HG03108 (cell line): Measurements from ENCODE around the gene ANKDD1A.

Experiments used
- ATAC-seq: cut with Tn5 transposase; IDR thresholded peaks from one replicate; pipeline ENCODE4 v1.9.1; 2021; ENCODE audit warnings: moderate library complexity; ENCODE audit not compliant: unreplicated experiment

ANKDD1A gene

GRCh38 chr15:64959128-64959527 lies 47.4 kb downstream of the ANKDD1A start:
- ATAC-seq: no peak

DNA sequence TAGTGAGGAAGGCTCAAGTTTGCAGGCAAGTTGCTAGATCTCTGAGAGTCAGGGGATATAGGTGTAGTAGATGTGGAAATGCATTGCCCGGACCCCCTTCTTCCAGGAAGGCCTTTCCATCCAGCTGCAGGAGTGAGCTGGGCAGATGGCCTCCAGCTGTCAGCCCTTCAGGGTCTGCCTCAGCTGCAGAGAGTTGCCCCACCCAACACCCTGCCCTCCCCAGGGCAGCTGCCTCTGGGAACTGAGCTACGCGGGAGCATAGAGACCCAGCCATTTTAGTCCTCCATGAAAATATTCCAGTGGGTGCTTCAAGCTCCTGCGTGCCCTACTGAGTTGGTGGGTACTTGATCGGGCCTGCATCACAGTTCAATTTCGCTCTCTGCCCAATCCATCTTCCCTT lies 48.5 kb downstream of the ANKDD1A start:
- no peak for ATAC-seq

DNA sequence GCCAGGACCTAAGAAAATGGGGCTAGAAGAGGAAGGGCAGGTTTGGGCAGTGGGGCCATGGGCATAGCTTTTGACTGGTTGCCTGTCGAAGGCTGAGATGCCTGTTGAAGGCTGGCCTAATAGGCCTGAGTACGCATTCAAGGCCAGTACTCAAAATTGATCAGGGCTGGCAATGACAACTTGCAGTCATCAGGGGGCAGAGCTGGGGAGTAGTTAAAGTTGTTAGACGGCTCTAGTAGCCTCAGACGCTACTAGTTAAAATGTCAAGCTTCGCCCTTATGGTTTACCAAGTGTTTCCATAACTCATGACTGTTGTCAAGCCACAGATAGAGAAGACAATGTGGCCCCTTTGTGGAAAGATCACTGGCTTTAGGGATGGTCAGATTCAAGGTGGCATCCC lies 49.3 kb downstream of the ANKDD1A start:
- no peak for ATAC-seq

GRCh38 chr15:64969401-64969800 lies 57.7 kb downstream of the ANKDD1A start:
- ATAC-seq: no peak

DNA sequence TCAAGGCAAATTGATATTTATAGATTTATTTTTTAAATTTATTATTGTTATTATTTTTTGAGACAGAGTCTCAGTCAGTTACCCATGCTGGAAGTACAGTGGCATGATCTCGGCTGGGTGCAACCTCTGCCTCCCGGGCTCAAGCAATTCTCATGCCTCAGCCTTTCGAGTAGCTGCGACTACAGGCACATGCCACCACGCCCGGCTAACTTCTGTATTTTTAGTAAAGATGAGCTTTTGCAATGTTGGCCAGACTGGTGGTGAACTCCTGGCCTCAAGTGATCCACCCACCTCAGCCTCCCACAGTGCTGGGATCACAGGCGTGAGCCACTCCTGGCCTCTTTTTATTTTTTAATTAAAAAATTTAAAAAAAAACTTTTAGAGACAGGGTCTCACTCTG lies 59.0 kb downstream of the ANKDD1A start:
- ATAC-seq: no peak

DNA sequence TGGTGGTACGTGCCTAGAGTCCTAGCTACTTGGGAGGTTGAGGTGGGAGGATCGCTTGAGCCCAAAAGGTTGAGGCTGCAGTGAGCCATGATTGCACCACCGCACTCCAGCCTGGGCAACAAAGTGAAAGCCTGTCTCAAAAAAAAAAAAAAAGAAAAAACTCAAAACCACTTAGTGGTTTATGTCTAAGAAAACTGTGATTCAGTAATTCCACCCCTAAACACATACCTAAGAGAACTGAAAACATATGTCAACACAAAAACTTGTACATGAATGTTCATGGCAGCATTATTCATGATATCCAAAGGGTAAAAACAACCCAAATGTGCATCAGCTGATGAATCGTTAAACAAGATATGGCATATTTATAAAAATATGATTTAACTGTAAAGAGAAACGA lies 63.7 kb downstream of the ANKDD1A start:
- no peak for ATAC-seq

GRCh38 chr15:64979252-64979710 lies 67.6 kb downstream of the ANKDD1A start:
- no peak for ATAC-seq

GRCh38 chr15:64981812-64982431 lies 70.2 kb downstream of the ANKDD1A start:
- ATAC-seq: no peak

DNA sequence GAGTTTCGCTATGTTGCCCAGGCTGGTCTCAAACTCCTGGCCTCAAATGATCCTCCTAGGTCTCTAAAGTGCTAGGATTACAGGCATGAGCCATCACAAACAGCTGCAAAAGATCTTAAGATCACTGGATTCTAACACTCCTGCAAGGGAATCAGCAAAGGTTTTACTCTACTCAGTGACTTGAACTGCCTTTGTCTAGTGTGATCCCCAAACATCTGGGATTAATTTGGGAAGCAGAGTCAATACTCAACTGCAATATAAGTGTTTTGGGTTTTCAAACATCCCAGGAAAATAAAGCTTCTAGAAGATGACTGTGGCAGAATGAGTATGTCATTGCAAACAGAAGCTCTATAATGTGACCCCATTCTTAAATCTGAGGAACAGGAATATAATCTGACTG lies 70.8 kb downstream of the ANKDD1A start:
- ATAC-seq: no peak

GRCh38 chr15:64985366-64986033 lies 73.8 kb downstream of the ANKDD1A start:
- ATAC-seq: no peak

DNA sequence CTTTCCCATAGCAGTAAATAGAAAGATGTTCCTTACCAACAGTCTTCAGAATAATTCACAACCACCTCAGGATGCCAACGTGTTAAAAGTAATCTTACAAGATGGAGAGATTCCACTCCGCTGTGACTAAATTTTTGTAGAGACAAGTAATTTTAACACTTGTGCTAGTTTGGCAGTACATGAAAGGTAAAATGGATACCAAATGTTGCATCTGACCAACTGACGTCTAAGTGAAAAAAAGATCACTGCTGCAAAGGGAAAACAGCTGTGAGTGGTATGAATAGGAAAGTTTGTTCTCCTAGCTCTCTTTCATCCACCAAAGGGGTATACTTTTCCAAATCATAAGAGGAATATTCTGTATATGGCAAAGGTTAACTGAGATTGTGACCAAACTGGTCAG lies 75.4 kb downstream of the ANKDD1A start:
- no peak for ATAC-seq

DNA sequence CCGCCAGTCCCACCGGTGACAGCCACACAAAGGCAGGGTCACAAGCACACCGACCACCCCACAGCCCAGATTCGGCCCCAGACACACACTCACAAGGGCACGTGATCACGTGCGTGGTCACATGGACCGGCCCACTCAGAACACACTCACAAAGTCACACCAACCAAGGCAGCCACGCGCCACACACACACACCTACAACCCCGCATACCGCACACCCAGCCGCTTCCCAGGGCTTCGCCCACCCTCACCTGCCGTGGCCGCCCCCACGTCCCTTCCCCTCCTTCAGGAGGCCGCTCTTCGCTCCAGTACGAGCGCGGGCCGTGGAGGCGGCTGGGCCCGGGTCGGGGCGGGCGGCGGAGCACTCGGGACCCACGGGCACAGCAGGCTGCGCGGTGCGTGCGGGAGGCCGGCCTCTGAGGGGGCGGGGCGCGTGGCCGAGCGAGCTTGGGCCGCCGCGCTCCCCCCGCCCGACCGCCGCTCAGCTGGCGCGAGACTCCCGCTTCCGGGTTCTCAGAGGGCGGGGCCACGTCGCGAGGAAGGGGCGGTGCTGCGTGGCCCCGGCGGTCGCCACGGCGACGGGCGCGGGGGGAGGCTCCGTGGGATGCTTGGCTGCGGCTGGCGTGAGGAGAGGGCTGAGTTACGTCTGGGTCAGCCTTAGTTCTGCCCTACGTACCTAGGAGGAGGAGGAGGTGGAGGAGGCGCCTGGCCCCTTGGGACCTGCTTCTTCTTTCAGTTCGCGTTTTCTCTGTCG lies 77.9 kb downstream of the ANKDD1A start, which contains the start of gene SPG21:
SPG21 (minus strand) TSS at position 499 of the 752 bp plus-strand sequence. CDS start 6,345 bp downstream, outside the sequence.
- peak; percentile 93 for ATAC-seq

DNA sequence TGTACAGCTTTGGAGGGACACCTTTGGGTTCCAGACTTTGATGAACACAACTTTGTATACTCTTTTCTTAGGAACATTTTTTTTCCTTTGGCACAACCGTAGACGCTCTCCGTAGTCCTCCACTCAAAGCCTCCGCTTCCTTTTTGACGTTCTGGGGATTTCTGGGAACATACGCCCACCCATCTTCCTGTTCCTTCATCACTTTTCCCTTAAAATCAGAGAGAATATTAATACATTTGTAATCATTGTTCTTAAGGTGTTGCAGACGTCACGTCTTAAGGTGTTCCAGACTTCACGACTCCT lies 78.4 kb downstream of the ANKDD1A start:
- no peak for ATAC-seq

- ATAC-seq: no peak
These were observed 79.9 kb downstream of the ANKDD1A start for GRCh38 chr15:64991536-64992135.

DNA sequence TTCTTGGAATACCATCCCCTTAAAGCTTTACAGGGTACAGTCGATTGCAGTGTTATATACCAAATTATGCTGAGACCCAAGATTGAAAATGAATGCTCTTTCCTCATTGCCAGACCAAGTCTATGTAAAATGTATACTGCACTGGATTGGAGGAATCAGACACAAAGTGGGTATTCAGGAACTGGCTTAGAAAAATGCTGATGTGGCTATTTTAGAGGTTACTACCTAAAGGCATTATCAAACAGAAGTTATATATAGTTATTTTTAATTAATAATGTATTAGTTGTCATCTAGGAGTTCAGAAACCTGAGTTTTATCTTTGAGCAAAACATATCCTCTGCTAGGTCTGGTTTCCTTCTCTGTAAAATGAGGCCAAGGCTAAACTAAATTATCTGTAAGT lies 81.6 kb downstream of the ANKDD1A start:
- no peak for ATAC-seq

DNA sequence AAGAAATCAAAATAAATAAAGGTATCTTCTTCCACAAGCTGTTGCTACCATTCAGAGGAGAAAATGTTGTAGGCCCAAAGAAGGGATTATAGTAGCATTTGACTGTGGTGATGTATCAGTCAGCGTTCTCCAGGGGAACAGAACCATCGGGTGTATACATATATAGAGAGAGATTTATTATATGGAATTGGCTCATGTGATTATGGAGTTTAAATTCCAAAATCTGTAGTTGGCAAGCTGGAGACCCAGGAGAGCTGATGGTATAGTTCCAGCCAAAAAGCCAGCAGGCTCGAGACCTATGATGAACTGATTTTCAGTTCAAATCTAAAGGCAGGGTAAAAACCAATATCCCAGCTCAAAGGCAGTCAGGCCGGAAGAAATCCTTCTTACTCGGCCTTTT lies 85.4 kb downstream of the ANKDD1A start:
- no peak for ATAC-seq

- ATAC-seq: no peak
These were observed 86.2 kb downstream of the ANKDD1A start for GRCh38 chr15:64997745-64998375.

DNA sequence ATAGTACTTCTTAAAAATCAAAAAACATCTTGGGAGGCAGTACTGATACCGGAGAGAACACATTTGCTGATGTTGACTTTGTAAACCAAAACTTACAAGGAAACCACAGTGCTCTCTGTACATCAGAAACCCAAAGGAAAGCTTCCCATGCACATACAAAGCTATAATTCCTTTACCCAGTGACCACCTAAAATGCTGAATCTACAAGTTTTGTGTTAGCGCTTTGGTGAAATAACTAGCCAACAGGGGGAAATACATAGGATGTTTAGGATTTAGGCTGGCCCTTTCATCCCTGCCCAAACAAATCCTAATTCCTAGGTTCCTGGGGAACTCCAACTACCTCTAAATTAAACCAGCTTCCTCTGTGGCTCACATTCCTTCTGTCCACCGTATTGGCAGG lies 93.3 kb downstream of the ANKDD1A start:
- ATAC-seq: no peak

DNA sequence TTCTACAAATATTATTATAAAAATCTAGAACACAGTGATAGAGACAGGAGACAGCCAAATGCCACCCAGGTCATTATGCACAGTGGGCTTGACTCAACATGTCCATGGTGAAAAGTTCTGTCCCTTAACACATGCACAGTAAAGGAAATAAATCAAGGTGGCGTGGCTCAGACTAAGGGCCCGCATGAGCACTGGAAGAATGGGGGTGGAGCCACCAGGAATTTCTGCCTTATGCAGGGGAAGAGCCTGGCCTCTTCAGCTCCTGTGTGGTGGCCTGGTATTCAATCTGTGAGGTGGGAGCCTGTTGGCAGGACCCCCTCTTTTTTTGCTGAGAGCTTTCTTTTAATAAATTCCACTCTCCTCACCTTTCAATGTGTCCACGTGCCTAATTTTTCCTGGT lies 95.2 kb downstream of the ANKDD1A start:
- no peak for ATAC-seq
